AG08396 (cell line): Measurements from ENCODE around the gene ZNF521.

Source experiments
- DNase-seq: peaks from one replicate; pipeline ENCODE4 v3.0.0; 2012; ENCODE audit warnings: low spot score, mixed read lengths

Gene ZNF521

GRCh38 chr18:25225151-25225550, 126.8 kb downstream of the ZNF521 start:
- no peak for DNase-seq

GRCh38 chr18:25223899-25224886, 127.8 kb downstream of the ZNF521 start:
- peak; percentile 21 for DNase-seq

- DNase-seq = no peak
Measured at GRCh38 chr18:25223211-25223610, 128.8 kb downstream of the ZNF521 start.

- no peak for DNase-seq
Measured at GRCh38 chr18:25222648-25223047, 129.3 kb downstream of the ZNF521 start.

- DNase-seq = no peak
Measured at GRCh38 chr18:25210622-25211021, 141.3 kb downstream of the ZNF521 start.

- DNase-seq = no peak
Measured at GRCh38 chr18:25192065-25192464, 159.9 kb downstream of the ZNF521 start.

- no peak for DNase-seq
Measured at GRCh38 chr18:25190472-25190871, 161.5 kb downstream of the ZNF521 start.

GRCh38 chr18:25189391-25190185, 162.4 kb downstream of the ZNF521 start:
- no peak for DNase-seq

- no peak for DNase-seq
Measured at GRCh38 chr18:25187521-25188192, 164.3 kb downstream of the ZNF521 start.

- DNase-seq = no peak
Measured at GRCh38 chr18:25186871-25187270, 165.1 kb downstream of the ZNF521 start.

GRCh38 chr18:25181993-25182392, 170.0 kb downstream of the ZNF521 start:
- DNase-seq = no peak

- no peak for DNase-seq
Measured at GRCh38 chr18:25181581-25181980, 170.4 kb downstream of the ZNF521 start.

- no peak for DNase-seq
Measured at GRCh38 chr18:25180973-25181548, 170.9 kb downstream of the ZNF521 start.

- DNase-seq = no peak
Measured at GRCh38 chr18:25177631-25178030, 174.3 kb downstream of the ZNF521 start.

- DNase-seq = no peak
Measured at GRCh38 chr18:25176518-25177042, 175.4 kb downstream of the ZNF521 start.

- DNase-seq = no peak
Measured at GRCh38 chr18:25175558-25176517, 176.1 kb downstream of the ZNF521 start.

- DNase-seq = no peak
Measured at GRCh38 chr18:25174324-25174723, 177.6 kb downstream of the ZNF521 start.

- DNase-seq = no peak
Measured at GRCh38 chr18:25171334-25171733, 180.6 kb downstream of the ZNF521 start.

- DNase-seq = no peak
Measured at GRCh38 chr18:25170402-25170801, 181.6 kb downstream of the ZNF521 start.

GRCh38 chr18:25169701-25170100, 182.3 kb downstream of the ZNF521 start:
- no peak for DNase-seq
